ENCODE measurements around the gene OR2K2.
"Not testable (repeated sequence)": the region's sequence is repeated elsewhere in the genome, so short reads cannot be mapped to it uniquely, and the experiment has no call there.

- not testable (repeated sequence) for TF ChIP-seq CTCF (IDR thresholded peaks at IDR 0.05; ENCODE audit: low read length); EZH2 (IDR thresholded peaks at IDR 0.05; ENCODE audit: borderline replicate concordance, low read length)
These were observed 4.4 kb upstream of the OR2K2 start for GRCh38 chr9:111334318-111334863.
